Suppressor macrophage treated with lipopolysaccharide for 4 hours (primary cell): ENCODE results near the gene ARHGAP9.
"Not testable (repeated sequence)": the region's sequence is repeated elsewhere in the genome, so short reads cannot be mapped to it uniquely, and the experiment has no call there.

Source experiments
- DNase-seq: peaks from one replicate; pipeline ENCODE4 v3.0.0-alpha.2; 2020

ARHGAP9 gene

DNA sequence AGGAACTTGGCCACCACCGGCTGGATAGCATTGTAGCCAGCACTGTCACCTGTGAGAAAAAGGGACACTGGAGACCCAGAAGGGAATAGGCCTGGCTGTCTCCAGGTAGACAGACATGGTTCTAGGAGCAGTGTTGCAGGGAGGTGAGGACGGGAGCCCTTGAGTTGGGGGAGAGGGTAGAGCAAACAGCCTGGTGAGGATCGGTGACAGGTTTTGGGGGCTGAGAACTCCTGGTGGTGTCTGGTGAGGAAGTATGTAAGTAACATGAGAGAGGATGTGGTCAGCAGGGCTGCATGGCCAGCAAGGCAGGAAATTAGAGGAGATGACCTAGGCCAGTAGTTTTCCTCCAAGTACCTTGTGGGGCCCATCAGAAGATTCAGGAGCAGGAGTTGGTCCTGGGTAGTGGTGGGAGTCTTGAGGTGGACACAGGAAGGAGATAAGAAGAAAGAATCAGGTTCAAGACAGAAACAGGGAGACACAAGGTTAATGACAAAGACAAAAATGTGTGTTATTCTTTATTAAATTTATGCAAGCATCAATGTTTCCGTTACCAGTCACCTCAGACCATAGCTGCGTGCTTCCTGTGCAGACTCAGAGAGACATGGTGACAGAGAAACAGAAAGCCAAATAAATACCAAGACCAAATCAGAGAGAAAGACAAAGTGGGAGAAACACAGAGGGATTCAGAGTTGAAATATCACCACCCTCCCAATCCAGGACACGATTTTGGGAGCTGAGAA, at the start of gene ARHGAP9:
TSS of gene ARHGAP9 (minus strand) at position 491 of the 740 bp plus-strand sequence. CDS start at position 31, 460 bp downstream.
- DNase-seq = peak; percentile 34

DNA sequence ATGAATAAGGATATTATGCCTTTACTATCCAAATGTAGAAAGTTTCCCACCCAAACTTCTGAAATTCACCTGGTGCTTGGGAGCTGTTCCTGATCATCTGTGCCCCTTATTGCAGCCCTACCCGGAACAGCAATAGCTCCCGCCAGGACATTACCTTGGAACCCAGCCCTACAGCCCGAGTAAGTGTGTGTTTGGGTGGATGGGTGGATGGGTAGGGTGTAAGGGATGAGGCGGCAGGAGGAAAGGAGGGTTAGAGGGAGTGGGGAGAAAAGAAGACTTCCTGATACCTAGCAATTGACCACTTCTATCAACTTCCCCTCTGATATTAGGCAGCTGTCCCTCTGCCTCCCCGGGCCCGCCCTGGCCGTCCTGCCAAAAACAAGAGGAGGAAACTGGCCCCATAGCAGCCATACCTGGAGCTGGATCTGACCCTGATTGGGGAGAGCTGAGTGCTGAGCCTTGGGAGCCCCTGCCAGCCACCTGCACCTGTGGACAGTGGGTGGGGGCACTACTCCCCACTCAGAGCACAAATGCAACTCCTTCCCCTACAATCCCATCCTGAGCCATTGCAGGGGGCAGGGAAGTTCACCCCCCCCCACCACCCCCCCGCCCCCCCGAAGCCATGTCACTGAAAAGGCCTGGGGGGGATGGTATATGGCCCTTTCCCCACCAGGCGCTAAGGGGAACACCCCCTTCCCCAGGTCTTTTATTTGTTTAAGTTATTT, 49.3 kb upstream of the ARHGAP9 start:
- no peak for DNase-seq

DNA sequence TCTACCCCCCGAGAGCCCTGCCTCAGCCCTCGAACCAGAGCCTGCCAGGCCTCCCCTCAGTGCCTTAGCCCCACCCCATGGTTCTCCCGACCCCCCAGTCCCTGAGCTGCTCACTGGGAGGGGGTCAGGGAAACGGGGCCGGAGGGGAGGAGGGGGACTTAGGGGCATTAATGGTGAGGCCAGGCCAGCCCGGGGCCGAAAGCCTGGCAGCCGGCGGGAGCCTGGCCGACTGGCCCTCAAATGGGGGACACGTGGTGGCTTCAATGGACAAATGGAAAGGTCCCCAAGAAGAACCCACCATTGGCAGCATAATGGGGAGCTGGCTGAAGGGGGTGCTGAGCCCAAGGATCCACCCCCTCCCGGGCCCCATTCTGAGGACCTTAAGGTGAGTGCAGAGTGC, 48.5 kb upstream of the ARHGAP9 start:
- no peak for DNase-seq

DNA sequence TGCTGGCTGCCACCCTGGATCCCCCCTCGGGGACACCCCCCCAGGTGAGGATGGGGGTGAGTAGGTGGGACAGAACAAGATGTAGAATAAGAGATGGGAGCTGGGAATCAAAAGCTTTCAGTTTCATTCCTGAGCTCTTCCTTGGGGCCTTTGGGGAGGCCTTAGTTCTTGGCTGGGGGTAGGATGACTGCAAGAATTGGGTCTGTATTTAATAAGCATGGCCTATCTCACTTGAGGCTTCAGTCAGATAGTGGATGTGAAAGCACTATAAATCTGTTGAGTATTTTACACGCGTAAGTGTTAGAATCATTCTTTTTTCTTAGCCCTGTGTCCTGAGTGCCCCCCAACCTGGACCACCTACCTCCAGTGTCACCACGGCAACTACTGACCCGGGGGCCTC, 47.5 kb upstream of the ARHGAP9 start:
- DNase-seq = no peak

DNA sequence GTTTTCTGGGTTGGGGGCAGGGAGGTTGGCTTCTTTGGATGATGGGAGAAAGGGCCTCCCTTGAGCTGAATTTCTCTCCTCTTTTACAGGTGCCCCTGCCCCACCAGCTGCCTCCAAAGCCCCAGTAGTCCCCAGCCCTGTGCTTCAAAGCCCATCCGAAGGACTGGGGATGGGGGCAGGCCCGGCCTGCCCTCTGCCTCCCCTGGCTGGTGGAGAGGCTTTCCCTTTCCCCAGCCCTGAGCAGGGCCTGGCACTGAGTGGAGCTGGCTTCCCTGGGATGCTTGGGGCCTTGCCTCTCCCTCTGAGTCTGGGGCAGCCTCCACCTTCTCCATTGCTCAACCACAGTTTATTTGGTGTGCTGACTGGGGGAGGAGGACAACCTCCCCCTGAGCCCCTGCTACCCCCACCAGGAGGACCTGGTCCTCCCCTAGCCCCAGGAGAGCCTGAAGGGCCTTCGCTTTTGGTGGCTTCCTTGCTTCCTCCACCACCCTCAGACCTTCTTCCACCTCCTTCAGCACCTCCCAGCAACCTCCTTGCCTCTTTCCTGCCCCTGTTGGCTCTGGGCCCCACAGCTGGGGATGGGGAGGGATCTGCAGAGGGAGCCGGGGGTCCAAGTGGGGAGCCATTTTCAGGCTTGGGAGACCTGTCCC, 46.9 kb upstream of the ARHGAP9 start:
- no peak for DNase-seq

DNA sequence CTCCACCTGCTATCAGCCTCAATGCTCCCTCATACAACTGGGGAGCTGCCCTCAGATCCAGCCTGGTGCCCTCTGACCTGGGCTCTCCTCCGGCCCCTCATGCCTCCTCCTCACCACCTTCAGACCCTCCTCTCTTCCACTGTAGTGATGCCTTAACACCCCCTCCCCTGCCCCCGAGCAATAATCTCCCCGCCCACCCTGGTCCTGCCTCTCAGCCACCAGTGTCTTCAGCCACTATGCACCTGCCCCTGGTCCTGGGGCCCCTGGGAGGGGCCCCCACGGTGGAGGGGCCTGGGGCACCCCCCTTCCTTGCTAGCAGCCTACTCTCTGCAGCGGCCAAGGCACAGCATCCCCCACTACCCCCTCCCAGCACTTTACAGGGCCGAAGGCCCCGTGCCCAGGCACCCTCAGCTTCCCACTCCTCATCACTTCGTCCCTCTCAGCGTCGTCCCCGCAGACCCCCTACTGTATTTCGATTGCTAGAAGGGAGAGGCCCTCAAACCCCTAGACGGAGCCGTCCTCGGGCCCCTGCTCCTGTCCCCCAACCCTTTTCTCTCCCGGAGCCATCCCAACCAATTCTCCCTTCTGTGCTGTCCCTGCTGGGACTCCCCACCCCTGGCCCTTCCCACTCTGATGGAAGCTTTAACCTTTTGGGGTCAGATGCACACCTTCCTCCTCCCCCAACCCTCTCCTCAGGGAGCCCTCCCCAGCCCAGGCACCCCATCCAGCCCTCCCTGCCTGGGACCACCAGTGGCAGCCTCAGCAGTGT, 46.1 kb upstream of the ARHGAP9 start:
- no peak for DNase-seq

DNA sequence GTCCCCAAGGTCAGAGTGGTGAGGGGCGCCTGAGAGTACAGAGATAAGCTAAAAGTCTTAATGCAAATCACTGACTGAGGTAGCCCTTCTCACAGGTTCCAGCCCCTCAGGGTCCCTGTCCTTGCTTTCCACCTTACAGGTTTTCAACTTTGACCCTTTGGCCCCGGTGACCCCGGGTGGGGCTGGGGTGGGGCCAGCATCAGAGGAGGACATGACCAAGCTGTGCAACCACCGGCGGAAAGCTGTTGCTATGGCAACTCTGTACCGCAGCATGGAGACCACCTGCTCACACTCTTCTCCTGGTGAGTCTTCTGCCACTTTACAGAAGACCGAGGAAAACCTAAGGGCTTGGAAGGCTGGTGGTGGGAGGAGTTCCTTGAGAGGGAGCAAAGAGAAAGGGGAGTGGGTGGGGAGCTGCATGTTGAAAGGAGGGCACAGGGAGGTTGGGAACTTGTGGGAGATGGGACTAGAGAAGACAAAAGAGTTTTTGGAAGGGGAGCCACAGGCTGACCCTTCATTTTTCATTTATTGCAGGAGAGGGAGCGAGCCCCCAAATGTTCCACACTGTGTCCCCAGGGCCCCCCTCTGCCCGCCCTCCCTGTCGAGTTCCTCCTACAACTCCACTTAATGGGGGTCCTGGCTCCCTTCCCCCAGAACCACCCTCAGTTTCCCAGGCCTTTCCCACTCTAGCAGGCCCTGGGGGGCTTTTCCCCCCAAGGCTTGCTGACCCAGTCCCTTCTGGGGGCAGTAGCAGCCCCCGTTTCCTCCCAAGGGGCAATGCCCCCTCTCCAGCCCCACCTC, 45.3 kb upstream of the ARHGAP9 start:
- no peak for DNase-seq

DNA sequence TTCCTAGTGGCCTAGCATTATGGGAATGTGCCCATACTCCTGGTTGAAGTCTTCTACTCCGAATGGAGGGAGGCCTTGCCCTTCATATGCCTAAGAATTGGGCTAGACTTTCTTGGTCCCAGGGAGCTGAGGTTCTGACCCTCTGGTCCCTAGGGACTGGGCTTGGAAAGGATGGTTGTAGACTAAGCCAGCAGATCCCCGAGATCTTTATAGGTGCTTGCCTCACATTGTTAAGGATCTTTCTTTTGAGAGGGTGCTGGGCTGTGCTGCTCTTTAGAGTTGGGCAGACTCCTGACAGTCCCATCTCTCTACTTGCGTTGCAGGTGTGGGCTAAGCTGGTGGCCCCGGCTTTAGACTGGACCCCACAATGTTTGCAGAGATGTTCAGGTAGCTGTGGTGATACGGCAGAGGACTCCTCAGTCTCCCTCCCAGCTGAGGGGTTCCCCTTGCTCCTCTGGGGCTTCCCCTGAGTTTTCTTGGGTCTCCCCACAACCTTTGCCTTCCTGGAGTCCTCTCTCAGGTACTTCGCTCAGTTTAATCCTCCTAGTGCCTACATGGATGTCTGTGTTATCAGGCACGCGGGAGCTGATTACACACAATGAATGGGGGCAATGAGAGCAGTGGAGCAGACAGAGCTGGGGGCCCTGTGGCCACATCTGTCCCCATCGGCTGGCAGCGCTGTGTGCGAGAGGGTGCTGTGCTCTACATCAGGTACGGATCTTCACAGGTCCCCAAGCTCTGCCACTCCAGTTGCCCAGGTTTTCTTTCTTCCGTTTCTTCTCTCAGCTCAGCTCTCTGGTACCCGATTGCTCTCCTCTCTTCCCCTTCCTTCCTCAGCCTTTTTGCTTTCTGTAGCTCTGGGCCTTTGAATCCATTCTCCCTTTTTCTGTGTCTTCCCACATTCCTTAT, 44.3 kb upstream of the ARHGAP9 start:
- DNase-seq = no peak

DNA sequence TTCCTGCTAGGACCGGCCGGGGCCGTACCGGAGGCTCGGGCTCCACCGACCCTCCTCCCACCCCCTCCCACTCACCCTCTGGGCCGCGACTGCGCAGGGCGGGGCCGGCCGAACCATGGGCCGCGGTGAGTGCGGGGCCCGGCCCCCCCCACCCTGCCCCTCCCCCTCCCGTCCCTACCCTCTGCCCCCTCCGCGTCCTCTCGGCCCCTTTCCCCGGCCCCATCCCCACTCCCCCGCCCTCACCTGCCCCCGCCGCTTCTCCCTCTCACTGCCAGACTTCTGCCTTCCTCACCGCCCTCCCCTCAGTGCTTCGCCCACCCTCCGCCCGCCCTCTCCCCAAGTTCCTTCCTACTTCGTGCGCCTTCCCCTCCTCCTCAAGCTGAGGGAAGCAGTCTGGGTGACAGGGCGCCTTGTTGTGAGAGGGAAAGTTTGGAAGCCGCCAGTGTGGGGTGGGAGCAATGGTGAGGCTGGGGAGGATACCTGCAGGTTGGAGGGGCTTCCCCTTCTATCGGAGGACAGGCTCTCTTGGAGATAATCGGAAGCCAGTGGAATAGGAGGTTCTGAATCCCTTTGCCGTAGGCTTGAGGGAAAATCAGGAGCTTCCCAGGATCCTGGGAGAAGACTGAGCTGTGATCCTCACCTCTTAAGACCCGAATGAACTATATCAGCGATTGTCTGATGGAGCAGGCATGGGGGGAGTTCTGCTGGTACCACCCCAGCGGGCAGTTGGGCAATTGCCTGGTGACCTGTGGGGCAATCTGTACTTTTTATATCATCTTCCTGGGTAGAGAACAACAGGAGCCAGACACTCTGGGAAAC, 43.4 kb upstream of the ARHGAP9 start:
- DNase-seq = peak; percentile 61

DNA sequence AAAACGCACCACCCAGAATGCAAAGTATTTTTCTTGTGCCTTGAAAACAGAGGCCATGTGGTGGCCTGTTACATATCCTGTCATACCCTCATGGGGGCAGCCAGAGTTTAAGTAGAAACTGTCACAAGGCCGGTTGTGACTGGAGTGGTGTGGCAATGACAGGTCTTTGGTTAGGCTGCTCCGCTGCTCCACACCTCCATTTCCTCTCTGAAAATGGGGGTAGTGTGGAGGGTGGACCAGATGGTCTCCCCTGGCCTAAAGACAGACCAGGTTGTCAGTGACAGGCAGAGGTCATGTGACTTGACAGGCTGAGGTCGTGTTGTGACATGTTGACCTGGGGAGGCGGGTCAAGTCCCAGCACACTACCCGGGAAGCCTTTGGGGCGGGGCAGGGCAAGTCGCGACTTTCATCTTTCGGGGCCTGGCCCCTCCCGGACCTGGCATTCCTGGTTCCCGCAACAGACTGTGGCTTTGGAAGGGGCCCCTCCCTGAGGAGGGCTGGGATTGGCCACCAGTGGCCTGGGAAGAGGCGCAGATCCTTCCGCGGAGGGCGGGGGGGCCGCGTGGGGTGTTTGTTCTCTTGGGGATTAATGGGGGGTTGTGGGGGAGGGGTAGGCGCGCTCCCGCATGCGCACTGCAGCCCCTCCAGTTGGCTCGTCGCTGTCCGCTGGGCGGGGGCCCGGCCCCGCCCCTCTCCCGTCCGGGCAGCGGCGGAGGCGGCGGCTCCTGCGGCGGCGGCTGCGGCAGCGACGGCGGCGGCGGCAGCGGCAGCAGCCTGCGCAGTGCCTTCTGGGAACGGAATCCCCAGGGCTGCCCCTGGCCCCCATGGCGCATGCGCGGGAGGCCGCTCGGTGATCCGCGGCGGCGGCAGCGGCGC, 42.6 kb upstream of the ARHGAP9 start, which contains the start of gene MBD6:
TSS of gene MBD6 (plus strand) at position 814 of the 876 bp plus-strand sequence. CDS start 1,480 bp downstream, outside the sequence.
- peak; percentile 94 for DNase-seq

DNA sequence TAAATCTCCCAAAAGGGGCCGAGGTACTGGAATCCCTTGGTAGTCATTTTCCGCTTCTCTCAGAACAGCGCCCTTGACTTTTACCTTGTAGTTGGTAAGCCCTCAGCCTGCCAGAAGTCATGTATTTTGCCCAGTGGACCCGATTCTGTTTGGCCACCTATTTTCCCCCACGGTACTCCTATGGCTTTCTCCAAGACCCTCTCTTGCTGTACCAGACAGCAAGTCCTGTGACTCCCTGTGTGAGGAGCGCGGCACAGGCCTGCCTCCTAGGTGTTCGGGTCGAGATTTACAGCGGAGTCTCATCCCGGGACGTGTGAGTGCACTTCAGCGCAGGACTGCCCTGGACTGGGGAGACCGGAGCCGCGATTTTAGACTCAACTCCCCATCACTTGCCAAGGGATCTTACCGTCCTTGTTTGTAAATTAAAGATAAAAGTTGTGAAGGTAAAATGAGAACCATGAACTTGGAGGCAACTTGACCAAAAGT, 41.9 kb upstream of the ARHGAP9 start:
- no peak for DNase-seq

DNA sequence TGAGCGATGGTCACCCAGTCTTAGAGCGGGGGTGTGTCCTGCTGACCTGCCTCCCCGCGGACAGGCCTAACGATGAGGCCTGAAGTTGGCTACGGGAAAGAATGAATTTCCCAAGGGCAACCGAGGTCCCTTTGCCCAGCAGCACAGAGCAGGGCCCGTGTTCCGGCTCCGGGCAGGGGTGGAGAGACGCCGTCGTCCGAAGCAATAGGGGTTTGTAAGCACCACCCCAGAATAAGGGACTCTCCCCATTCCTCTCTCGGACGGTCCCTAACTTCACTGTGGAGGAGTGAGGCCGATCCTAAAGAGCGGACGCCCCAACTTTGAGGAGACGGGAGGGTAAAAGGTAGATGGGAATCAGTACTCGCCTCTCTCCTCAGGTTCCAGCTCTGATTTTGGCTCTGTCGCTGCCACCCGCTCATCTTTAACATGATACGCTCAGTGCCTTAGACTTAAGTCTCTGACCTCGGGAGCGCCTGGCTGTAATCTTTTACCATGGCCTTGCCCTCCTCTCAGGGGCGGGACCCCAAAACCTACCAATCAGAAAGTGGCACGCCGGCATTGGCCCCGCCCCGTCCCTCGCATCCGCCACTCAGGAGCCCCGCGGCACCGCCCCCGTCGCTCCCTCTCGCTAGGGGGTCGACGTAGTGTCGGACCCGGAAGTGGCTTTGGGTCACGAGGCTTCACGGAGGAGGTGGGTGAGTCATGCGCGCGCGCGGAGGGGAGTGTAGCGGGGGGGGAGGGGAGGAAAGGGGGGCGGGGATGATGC, 40.6 kb upstream of the ARHGAP9 start, which contains the start of gene DDIT3:
TSS of gene DDIT3 (minus strand) at position 462 of the 766 bp plus-strand sequence. CDS start 3,108 bp downstream, outside the sequence.
- DNase-seq = peak; percentile 100

DNA sequence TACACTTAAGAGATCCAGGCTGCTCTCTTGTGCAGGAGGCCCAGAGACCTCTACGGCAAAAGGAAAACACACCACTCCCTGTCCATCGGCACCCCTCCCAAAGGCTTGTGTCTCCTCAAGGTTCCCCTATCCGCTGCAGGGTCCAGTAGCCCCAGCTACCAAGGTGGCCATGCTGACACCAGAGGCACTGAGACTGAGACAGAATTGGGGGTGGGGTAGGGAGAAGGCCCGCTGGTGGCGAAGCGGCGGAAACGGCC, 40.1 kb upstream of the ARHGAP9 start:
- peak; percentile 61 for DNase-seq

DNA sequence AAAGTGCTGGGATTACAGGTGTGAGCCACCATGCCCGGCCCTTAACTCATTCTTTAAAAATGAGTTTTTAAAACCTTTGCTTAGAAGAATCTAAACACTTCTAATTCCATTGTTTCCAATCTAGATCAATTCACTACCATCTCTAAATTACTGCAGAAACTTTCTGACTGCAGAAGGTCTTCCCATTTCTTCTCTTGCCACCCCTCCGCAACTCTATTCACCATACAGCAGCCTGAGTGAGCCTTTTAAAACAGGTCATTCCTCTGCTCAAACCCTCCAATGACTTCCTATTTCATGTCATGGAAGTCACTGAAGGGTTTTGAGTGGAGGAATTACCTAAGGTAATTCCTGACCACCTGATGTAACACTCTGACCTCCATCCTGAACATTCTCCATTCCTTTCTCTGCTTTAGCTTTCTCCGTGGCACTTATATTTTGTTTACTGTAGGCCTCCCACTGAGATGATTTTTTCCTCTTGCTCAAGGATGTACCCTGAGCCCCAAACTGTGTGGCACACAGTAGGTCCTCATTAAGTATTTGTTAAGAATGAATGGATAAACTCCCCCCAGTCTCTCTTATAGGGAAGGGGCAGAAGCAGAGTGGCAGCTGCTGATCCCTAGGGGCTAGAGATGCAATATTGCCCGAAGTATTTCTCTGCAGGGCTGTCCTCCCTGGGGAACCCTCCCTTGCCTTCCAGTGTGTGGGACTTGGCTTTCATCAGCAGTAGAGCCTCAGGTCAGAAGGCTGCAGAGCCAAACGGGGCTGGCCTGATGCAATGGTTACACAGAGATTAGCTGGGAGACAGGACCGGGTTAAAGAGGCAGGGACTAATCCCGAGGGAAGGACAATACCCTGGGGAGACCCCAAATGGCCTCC, 39.5 kb upstream of the ARHGAP9 start:
- peak; percentile 42 for DNase-seq

DNA sequence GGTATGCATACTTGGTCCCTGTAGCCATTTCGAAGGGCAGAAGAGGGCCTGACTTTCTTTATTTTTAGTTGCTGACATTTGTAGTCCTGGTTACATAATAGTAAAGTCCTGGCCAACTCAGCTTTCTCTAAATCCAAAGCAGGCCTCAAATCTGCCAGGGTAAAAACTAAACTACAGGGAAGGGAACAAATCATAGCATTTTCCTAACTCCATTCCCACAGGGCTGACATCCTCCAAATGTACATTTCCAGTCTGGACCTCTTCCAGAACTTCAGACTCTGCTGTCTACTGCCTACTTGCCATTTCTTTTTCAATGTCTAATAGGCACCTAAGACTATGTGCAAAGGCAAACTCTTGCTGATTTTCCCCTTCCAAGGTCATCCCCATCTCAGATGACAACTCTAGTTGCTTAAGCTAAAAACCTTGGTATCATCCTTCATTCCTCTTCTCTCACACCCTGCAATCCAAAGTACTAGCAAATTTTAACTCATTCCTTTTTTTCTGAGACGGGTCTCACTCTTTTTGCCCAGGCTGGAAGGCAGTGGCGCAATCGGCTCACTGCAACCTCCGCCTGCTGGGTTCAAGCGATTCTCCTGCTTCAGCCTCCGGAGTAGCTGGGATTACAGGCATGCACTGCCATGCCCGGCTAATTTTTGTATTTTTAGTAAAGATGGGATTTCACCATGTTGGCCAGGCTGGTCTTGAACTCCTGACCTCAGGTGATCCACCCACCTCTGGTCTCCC, 38.7 kb upstream of the ARHGAP9 start:
- no peak for DNase-seq

DNA sequence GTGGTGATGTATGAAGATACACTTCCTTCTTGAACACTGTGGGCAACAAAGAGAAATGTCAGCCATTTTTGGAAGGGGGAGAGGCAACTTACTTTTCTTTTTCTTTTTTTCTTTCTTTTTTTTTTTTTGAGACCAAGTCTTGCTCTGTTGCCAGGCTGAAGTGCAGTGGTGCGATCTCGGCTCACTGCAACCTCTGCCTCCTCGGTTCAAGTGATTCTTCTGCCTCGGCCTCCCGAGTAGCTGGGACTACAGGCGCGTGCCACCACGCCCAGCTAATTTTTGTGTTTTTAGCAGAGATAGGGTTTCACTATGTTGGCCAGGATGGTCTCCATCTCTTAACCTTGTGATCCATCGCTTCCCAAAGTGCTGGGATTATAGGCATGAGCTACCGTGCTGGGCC, 38.1 kb upstream of the ARHGAP9 start:
- DNase-seq = not testable (repeated sequence)
